GM20000 (cell line): ENCODE measurements around the gene SGCE.

Experiments
- DNase-seq: peaks from one replicate; pipeline ENCODE4 v3.0.0; 2012; ENCODE audit warnings: low spot score
- CTCF ChIP-seq: IDR thresholded peaks from 2 replicates; pipeline ENCODE4 v1.5.1; 2012; ENCODE audit warnings: mild to moderate bottlenecking, control low read depth; ENCODE audit errors: extremely low read depth, missing control alignments

The SGCE gene

GRCh38 chr7:94687076-94687475, 31.1 kb upstream of the SGCE start:
- DNase-seq, result no peak
- TF ChIP-seq CTCF, result no peak

- DNase-seq, result no peak
- TF ChIP-seq CTCF, result no peak
Measured at GRCh38 chr7:94683066-94683465, 27.1 kb upstream of the SGCE start.

GRCh38 chr7:94679358-94679757, 23.4 kb upstream of the SGCE start:
- no peak for DNase-seq
- no peak for TF ChIP-seq CTCF

GRCh38 chr7:94676431-94676830, 20.5 kb upstream of the SGCE start:
- DNase-seq, result no peak
- TF ChIP-seq CTCF, result no peak

- no peak for TF ChIP-seq CTCF
- DNase-seq, result no peak
Measured at GRCh38 chr7:94675356-94675755, 19.4 kb upstream of the SGCE start.

GRCh38 chr7:94671444-94672235, 15.7 kb upstream of the SGCE start:
- DNase-seq, result no peak
- TF ChIP-seq CTCF, result no peak

GRCh38 chr7:94669773-94670495, 14.0 kb upstream of the SGCE start:
- no peak for TF ChIP-seq CTCF
- no peak for DNase-seq
